ENCODE data around the gene FBXW11. TPM values are rescaled to one million over a fixed set of nuclear protein-coding genes. Genes with fewer than 3 reads are reported as not detected.

FBXW11 gene
- total and polyA plus RNA-seq, 2 experiments from 2014 or later, result 59.0 to 98.0 TPM

DNA sequence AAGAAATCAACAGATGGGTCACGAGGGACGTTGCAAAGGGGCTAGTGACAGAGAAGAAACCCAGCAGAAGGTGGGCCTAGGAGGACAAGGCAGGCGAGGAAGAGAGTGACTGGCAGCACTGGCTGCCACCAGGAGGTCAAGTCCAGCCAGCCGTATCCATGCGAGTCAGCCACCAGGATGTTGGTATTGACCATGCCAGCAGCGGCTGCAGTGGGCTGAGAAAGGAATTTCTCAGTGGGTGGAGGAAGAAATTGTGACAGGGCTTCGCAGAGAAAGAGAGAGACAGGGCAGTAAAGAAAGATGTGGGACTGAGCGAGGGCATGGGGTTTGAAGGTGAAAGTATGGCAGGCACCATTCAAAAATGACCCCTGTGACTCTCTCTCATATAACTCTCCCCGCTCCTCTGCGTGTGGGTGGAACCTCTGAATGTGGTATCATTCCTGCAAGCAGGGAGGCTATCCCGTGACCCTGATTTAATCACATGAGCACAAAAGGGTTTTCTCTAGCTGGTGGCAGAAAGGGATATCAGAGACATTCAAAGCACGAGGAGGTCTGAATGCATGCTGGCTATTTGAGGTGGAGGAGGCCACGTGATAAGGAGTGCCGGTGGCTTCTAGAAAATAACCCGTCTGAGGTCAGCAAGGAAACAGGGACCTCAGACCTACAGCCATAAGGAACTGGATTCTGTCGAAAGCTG, 45.4 kb upstream of the FBXW11 start:
- H3K27me3 ChIP-seq, result no peaks in the 10 kb centered on the region
- peak in 1 of 2 donors; percentile 43 for DNase-seq (ENCODE audit: low read depth in 1 of 2, low spot score in 1 of 2)
- H3K9me3 ChIP-seq (ENCODE audit: low read depth), result no peaks in the 10 kb centered on the region
- H3K27ac ChIP-seq, result peak overlapping the region; percentile 17
- H3K4me1 ChIP-seq (ENCODE audit: low read depth), result no peaks in the 10 kb centered on the region
- H3K4me3 ChIP-seq, result no peak overlapping the region
- H3K36me3 ChIP-seq, result no peaks in the 10 kb centered on the region
- TF ChIP-seq, protein P1, sequence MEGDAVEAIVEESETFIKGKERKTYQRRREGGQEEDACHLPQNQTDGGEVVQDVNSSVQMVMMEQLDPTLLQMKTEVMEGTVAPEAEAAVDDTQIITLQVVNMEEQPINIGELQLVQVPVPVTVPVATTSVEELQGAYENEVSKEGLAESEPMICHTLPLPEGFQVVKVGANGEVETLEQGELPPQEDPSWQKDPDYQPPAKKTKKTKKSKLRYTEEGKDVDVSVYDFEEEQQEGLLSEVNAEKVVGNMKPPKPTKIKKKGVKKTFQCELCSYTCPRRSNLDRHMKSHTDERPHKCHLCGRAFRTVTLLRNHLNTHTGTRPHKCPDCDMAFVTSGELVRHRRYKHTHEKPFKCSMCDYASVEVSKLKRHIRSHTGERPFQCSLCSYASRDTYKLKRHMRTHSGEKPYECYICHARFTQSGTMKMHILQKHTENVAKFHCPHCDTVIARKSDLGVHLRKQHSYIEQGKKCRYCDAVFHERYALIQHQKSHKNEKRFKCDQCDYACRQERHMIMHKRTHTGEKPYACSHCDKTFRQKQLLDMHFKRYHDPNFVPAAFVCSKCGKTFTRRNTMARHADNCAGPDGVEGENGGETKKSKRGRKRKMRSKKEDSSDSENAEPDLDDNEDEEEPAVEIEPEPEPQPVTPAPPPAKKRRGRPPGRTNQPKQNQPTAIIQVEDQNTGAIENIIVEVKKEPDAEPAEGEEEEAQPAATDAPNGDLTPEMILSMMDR (IDR thresholded peaks at IDR 0.05; ENCODE audit: low read depth, low read length), result no peak

DNA sequence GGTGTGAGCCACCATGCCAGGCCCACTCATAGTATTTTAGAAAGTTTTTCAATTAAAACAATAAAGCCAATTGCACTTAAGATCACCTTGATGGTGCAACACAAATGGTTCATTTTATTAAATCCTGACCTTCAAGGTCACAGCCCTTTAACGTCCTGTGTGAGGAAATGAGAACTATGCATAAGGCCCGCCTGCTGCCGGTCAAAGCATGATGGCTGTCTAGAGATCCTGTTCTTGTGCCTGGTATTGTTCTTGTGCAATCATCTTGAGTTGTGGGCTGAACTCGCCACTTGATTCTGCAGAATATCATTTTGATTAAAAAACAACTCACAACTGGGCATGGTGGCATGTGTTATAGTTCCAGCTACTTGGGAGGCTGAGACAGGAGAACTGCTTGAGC, 43.6 kb upstream of the FBXW11 start:
- no peak overlapping the region for H3K27ac ChIP-seq
- no peaks in the 10 kb centered on the region for H3K4me1 ChIP-seq (ENCODE audit: low read depth)
- no peak overlapping the region for H3K4me3 ChIP-seq
- no peaks in the 10 kb centered on the region for H3K9me3 ChIP-seq (ENCODE audit: low read depth)
- no peaks in the 10 kb centered on the region for H3K36me3 ChIP-seq
- no peak for DNase-seq (ENCODE audit: low read depth in 1 of 2, low spot score in 1 of 2)
- H3K27me3 ChIP-seq, result no peaks in the 10 kb centered on the region
- TF ChIP-seq, protein P1 (IDR thresholded peaks at IDR 0.05; ENCODE audit: low read depth, low read length), result no peak

DNA sequence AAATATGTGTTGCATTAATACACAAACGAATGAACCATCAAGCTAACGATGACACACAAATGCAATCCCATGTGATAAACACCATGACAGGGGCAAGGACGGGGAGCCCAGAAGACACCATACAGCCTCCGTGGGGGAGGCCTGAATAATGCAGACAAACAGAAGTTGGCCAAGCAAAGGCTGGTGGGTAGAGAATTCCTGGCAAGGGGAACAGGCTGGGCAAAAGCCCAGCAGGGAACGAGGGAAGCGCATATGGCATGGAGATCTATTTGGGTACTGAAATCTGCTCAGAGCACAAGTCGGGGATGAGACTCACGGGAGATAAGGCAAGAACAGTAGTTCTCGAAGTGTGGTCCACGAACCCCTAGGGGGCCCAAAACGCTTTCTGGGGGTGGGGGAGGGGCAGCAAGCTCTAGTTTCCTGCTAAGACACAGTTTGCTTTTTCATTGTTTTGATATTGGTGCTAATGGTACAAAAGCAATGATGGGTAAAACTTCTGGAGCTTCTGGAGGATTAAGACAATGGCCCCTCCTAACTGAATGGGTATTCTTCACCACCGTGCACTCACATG, 42.9 kb upstream of the FBXW11 start:
- TF ChIP-seq, protein P1 (IDR thresholded peaks at IDR 0.05; ENCODE audit: low read depth, low read length), result no peak
- H3K9me3 ChIP-seq (ENCODE audit: low read depth), result no peaks in the 10 kb centered on the region
- H3K27ac ChIP-seq, result no peak overlapping the region
- H3K36me3 ChIP-seq, result no peaks in the 10 kb centered on the region
- H3K27me3 ChIP-seq, result no peaks in the 10 kb centered on the region
- no peak overlapping the region for H3K4me3 ChIP-seq
- H3K4me1 ChIP-seq (ENCODE audit: low read depth), result no peaks in the 10 kb centered on the region
- DNase-seq (ENCODE audit: low read depth in 1 of 2, low spot score in 1 of 2), result no peak

DNA sequence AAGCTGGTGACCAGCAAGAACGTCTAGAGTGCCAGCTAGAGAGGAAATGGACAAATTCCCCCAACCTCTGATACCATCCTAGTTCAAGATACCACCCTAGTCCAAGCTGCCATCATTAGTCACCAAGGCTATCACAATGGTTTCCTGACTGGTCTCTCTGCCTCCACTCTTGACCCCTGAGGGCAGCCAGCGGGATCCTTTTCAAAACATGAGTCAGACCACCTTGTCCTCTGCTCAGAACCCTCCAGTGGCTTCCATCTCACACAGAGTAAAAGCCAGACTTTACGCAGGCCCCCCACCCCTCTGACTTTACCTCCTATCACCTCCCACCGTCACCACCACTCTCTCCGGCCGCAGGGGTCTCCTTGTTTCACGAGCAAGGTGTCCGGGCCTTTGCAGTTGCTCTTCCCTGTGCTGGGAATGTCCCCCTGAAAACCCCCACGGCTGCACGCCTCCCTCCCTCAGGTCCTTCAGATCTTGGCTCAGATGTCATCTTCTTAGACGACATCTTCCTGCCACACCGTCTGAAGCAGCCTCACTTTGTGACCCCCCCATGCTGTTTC, 42.2 kb upstream of the FBXW11 start:
- Histone ChIP-seq H3K27me3 (no peaks in the 10 kb centered on the region), H3K9me3 (ENCODE audit: low read depth) (no peaks in the 10 kb centered on the region), H3K27ac (no peak overlapping the region), H3K36me3 (no peaks in the 10 kb centered on the region), H3K4me1 (ENCODE audit: low read depth) (no peaks in the 10 kb centered on the region), H3K4me3 (no peak overlapping the region)
- TF ChIP-seq, protein P1 (IDR thresholded peaks at IDR 0.05; ENCODE audit: low read depth, low read length), result no peak
- DNase-seq (ENCODE audit: low read depth in 1 of 2, low spot score in 1 of 2), result peak in 1 of 2 donors; percentile 41

DNA sequence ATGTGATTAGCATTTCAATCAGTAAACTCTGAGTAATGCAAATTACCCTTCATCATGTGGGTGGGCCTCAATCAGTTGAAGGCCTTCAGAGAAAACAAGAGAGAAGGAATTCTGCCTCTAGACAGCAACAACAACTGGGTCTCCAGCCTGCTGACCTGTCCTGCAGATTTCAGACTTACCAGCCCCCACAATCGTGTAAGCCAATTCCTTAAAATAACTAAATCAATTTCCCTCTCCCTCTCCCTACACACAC, 41.7 kb upstream of the FBXW11 start:
- Histone ChIP-seq H3K36me3 (no peaks in the 10 kb centered on the region), H3K4me1 (ENCODE audit: low read depth) (no peaks in the 10 kb centered on the region), H3K9me3 (ENCODE audit: low read depth) (no peaks in the 10 kb centered on the region), H3K27me3 (no peaks in the 10 kb centered on the region), H3K4me3 (no peak overlapping the region), H3K27ac (no peak overlapping the region)
- TF ChIP-seq, protein P1 (IDR thresholded peaks at IDR 0.05; ENCODE audit: low read depth, low read length), result no peak
- no peak for DNase-seq (ENCODE audit: low read depth in 1 of 2, low spot score in 1 of 2)
